CD8-positive, alpha-beta memory T cell (primary cell): ENCODE results near the gene RBM20. TPM values are rescaled to one million over a fixed set of nuclear protein-coding genes. Genes with fewer than 3 reads are reported as not detected.
"Not testable (repeated sequence)": the region's sequence is repeated elsewhere in the genome, so short reads cannot be mapped to it uniquely, and the experiment has no call there.

ENCODE experiments used
- CTCF ChIA-PET: fragments of 350-600 bp; sonication (Branson Sonifier 250); formaldehyde crosslinking; loops from one replicate; lab custom pipeline; 2021; ENCODE audit warnings: antibody characterized with exemption; lab: Charles Lee
- POLR2A ChIA-PET: fragments of 350-600 bp; sonication (Branson Sonifier 250); formaldehyde crosslinking; loops from one replicate; lab custom pipeline; 2021; ENCODE audit warnings: antibody characterized with exemption; lab: Charles Lee
- DNase-seq, 5 donors: peaks; one replicate each; pipeline versions ENCODE4 v3.0.0 to v3.0.0-alpha.2; 2020 to 2022; ENCODE audit warnings: mixed read lengths in 1 of 5
- H3K27ac ChIP-seq: one replicate; pipeline ENCODE4 v1.7.0; 2013; ENCODE audit warnings: low read depth, mild to moderate bottlenecking, low read length, moderate library complexity
- H3K27me3 ChIP-seq: 2 replicates; pipeline ENCODE4 v1.7.0; 2013; ENCODE audit warnings: low read length, mild to moderate bottlenecking; ENCODE audit not compliant: insufficient read depth, poor library complexity, severe bottlenecking
- H3K36me3 ChIP-seq: 2 replicates; pipeline ENCODE4 v1.7.0; 2013; ENCODE audit warnings: mild to moderate bottlenecking, low read length, moderate library complexity; ENCODE audit not compliant: insufficient read depth
- H3K4me1 ChIP-seq: 2 replicates; pipeline ENCODE4 v1.7.0; 2013; ENCODE audit warnings: mild to moderate bottlenecking, low read length, moderate library complexity; ENCODE audit not compliant: insufficient read depth
- H3K4me3 ChIP-seq: 2 replicates; pipeline ENCODE4 v1.7.0; 2013; ENCODE audit warnings: mild to moderate bottlenecking, low read length
- H3K9me3 ChIP-seq: 2 replicates; pipeline ENCODE4 v1.7.0; 2013; ENCODE audit warnings: mild to moderate bottlenecking, low read length
- H3K27ac Mint-ChIP-seq, 8 donors: one replicate each; pipeline ENCODE4 v1.8.0; 2020 to 2021; ENCODE audit warnings: mixed read lengths in 8 of 8, mild to moderate bottlenecking in 6 of 8, inconsistent platforms in 3 of 8, moderate library complexity in 3 of 8
- H3K27me3 Mint-ChIP-seq, 2 donors: one replicate each; pipeline ENCODE4 v1.8.0; 2020 to 2021; ENCODE audit warnings: mixed read lengths in 2 of 2, mild to moderate bottlenecking in 1 of 2, moderate library complexity in 1 of 2
- H3K36me3 Mint-ChIP-seq, 3 donors: one replicate each; pipeline ENCODE4 v1.8.0; 2020 to 2021; ENCODE audit warnings: mixed read lengths in 3 of 3, inconsistent platforms in 1 of 3, mild to moderate bottlenecking in 1 of 3
- H3K4me1 Mint-ChIP-seq, 3 donors: one replicate each; pipeline ENCODE4 v1.8.0; 2020 to 2021; ENCODE audit warnings: mixed read lengths in 3 of 3, inconsistent platforms in 1 of 3, mild to moderate bottlenecking in 1 of 3
- H3K4me3 Mint-ChIP-seq, 7 donors: one replicate each; pipeline ENCODE4 v1.8.0; 2020 to 2021; ENCODE audit warnings: mixed read lengths in 7 of 7, mild to moderate bottlenecking in 6 of 7, moderate library complexity in 4 of 7, inconsistent platforms in 2 of 7
- H3K9me3 Mint-ChIP-seq, 5 donors: one replicate each; pipeline ENCODE4 v1.8.0; 2020 to 2022; ENCODE audit warnings: mixed read lengths in 5 of 5, mild to moderate bottlenecking in 3 of 5, moderate library complexity in 2 of 5, inconsistent platforms in 1 of 5
- polyA plus RNA-seq: library from polyadenylated mRNA; unstranded; fragments of 300-500 nt; fragmentation: Illumina TruSeq; gene quantifications from one replicate; pipeline ENCODE4 v1.2.3, GENCODE V29; 2021
- total RNA-seq, 2 experiments: library from RNA; stranded (reverse); gene quantifications; one replicate each; pipeline ENCODE4 v1.2.3, GENCODE V29; 2021

The RBM20 gene
- total and polyA plus RNA-seq, 3 experiments from 2014 or later: 0.07 to 0.09 TPM; not detected in 1

DNA sequence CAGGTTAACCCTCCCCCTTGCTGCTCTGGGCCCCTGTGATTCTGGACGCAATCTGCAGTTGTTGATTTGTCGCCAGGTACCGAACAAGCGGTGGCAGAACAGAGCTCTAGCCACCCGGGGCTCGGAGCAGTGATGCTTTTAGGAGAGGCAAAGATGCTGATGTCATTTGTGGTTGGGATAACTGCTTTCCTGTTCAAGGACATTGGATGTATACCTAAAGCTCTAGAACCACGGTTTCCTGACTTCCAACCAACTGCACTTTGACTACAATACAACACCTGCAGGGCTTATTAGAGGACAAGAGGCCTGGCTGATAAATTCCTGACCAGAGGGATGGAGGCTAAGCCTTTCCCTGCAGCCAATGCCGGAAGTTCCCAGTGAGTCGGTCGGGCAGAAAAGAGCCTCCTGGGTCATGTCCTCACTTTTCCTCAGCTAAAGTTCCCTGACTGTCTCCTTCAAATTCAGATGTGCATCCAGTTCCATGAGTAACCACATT is 6.5 kb upstream of the RBM20 start:
- peaks cover 10% of the 10 kb centered on the region for H3K4me1 ChIP-seq
- H3K9me3 ChIP-seq: no peaks in the 10 kb centered on the region
- no peaks in the 10 kb centered on the region for H3K9me3 Mint-ChIP-seq
- POLR2A ChIA-PET: no interaction called here
- peaks cover 11 to 23% (median 19%) of the 10 kb centered on the region in 3 donors for H3K4me1 Mint-ChIP-seq
- H3K27ac ChIP-seq: no peak overlapping the region
- DNase-seq: no peak
- no peaks in the 10 kb centered on the region for H3K36me3 ChIP-seq
- no peaks in the 10 kb centered on the region for H3K36me3 Mint-ChIP-seq
- H3K27me3 Mint-ChIP-seq: peaks cover 10 to 47% of the 10 kb centered on the region in 2 donors
- H3K4me3 Mint-ChIP-seq: no peak overlapping the region
- CTCF ChIA-PET: interaction anchor here (1.5 to 1.9 kb wide), 2 partner anchors 18 to 23 kb away, joined by 3 to 6 read pairs; no protein-coding TSS in a partner anchor
- no peak overlapping the region for H3K4me3 ChIP-seq
- no peak overlapping the region for H3K27ac Mint-ChIP-seq
- peaks cover 4% of the 10 kb centered on the region for H3K27me3 ChIP-seq

DNA sequence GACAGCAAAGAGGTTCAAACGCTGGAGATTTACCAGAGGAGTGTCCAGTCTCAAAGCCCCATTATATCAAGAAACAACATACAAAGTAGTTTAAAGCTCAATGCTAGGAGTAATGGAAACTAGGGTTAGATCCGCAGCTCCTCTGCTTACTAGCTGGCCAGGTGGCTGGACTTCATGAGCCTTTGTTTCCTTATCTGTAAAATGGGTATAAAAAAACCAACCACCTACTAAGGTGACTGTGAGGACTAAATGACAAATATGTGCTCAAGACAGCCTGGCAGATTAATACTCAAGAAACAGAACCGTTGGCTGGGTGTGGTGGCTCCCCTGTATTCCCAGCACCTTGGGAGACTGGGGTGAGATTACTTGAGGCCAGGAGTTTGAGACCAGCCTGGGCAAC is 5.8 kb upstream of the RBM20 start:
- Histone ChIP-seq H3K9me3 (no peaks in the 10 kb centered on the region), H3K27ac (no peak overlapping the region), H3K4me3 (no peak overlapping the region), H3K36me3 (no peaks in the 10 kb centered on the region), H3K27me3 (peaks cover 11% of the 10 kb centered on the region), H3K4me1 (peaks cover 18% of the 10 kb centered on the region)
- Mint-ChIP-seq H3K4me1 (peaks cover 16 to 29% (median 26%) of the 10 kb centered on the region in 3 donors), H3K4me3 (no peak overlapping the region), H3K9me3 (no peaks in the 10 kb centered on the region), H3K36me3 (no peaks in the 10 kb centered on the region), H3K27ac (no peak overlapping the region), H3K27me3 (peaks cover 15 to 54% of the 10 kb centered on the region in 2 donors)
- DNase-seq: no peak
- POLR2A ChIA-PET: no interaction called here
- CTCF ChIA-PET: interaction anchor here (1.5 kb wide), 1 partner anchor 24 kb away, joined by 3 read pairs; no protein-coding TSS in a partner anchor

DNA sequence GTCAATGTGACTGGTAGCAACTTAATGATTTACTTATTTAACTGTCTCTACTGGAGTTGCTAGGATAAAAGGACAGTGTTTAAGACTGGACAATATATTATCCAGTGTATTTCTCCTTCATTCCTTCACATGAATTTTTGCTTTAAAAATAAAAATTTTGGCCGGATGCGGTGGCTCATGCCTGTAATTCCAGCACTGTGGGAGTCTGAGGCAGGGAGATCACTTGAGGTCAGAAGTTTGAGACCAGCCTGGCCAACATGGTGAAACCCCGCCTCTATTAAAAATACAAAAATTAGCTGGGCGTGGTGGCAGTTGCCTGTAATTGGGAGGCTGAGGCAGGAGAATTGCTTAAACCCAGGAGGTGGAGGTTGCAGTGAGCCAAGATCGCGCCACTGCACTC is 5.1 kb upstream of the RBM20 start:
- H3K9me3 Mint-ChIP-seq, DNase-seq, H3K9me3 ChIP-seq, H3K27ac Mint-ChIP-seq, H3K36me3 Mint-ChIP-seq, H3K4me3 Mint-ChIP-seq, H3K36me3 ChIP-seq, H3K4me3 ChIP-seq, H3K27ac ChIP-seq, POLR2A ChIA-PET: not testable (repeated sequence)
- Histone ChIP-seq H3K27me3 (peaks cover 16% of the 10 kb centered on the region), H3K4me1 (peaks cover 21% of the 10 kb centered on the region)
- CTCF ChIA-PET: interaction anchor here (1.5 kb wide), 1 partner anchor 25 kb away, joined by 3 read pairs; no protein-coding TSS in a partner anchor
- Mint-ChIP-seq H3K27me3 (peaks cover 19 to 57% of the 10 kb centered on the region in 2 donors), H3K4me1 (peaks cover 17 to 32% (median 29%) of the 10 kb centered on the region in 3 donors)

DNA sequence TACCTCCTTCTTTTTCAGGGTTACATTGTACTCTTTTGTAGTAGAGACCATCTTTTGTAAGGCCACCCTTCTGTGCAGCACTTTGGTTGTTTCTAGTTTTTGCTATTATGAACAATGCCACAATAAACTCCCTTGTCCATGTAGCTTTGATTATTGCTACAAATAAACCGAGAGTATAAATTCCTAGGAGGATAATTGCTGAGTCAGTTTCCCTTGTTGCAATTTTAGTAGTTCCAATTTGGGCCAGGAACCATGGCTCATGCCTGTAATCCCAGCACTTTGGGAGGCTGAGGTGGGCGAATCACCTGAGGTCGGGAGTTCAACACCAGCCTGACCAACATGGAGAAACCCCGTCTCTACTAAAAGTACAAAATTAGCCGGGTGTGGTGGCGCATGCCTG is 4.3 kb upstream of the RBM20 start:
- H3K9me3 Mint-ChIP-seq, H3K27ac ChIP-seq, H3K4me3 Mint-ChIP-seq, H3K36me3 Mint-ChIP-seq, H3K9me3 ChIP-seq, H3K4me3 ChIP-seq, POLR2A ChIA-PET, H3K36me3 ChIP-seq, CTCF ChIA-PET, DNase-seq, H3K27ac Mint-ChIP-seq: not testable (repeated sequence)
- Mint-ChIP-seq H3K4me1 (peaks cover 19 to 35% (median 33%) of the 10 kb centered on the region in 3 donors), H3K27me3 (peaks cover 22 to 59% of the 10 kb centered on the region in 2 donors)
- H3K4me1 ChIP-seq: peaks cover 25% of the 10 kb centered on the region
- H3K27me3 ChIP-seq: peaks cover 16% of the 10 kb centered on the region

DNA sequence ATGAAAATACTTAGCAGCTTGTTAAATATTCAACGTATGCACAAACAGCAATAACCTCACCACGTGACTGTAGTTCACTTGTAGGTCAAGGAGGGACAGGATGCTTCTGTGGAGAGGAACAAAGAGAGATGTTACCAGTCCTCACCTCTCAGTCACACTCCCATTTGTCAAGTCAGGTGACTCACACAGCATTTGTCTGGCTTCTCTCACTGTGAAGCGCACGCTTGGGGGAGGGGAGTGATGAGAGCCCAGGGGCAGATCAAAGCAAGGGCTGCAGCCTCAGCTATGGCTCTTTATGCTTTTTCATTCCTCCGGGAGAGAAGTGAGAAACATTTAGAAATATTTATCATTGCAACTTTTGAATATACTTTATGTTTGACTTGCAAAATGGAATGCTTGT is 2.9 kb upstream of the RBM20 start:
- Mint-ChIP-seq H3K4me3 (peak overlapping the region in 6 of 7 donors; percentile 13 to 59 (median 44)), H3K36me3 (no peaks in the 10 kb centered on the region), H3K4me1 (peaks cover 20 to 42% (median 38%) of the 10 kb centered on the region in 3 donors), H3K27ac (peak overlapping the region in 1 of 8 donors; percentile 25), H3K9me3 (no peaks in the 10 kb centered on the region), H3K27me3 (peaks cover 32 to 62% of the 10 kb centered on the region in 2 donors)
- H3K4me3 ChIP-seq: no peak overlapping the region
- H3K36me3 ChIP-seq: no peaks in the 10 kb centered on the region
- H3K4me1 ChIP-seq: peaks cover 25% of the 10 kb centered on the region
- ChIA-PET POLR2A (no interaction called here), CTCF (interaction anchor here (1.0 kb wide), 2 partner anchors 10 to 25 kb away, joined by 3 to 4 read pairs; no protein-coding TSS in a partner anchor)
- no peaks in the 10 kb centered on the region for H3K9me3 ChIP-seq
- no peak overlapping the region for H3K27ac ChIP-seq
- peaks cover 17% of the 10 kb centered on the region for H3K27me3 ChIP-seq
- peak in 2 of 5 donors; percentile 16 to 57 for DNase-seq

DNA sequence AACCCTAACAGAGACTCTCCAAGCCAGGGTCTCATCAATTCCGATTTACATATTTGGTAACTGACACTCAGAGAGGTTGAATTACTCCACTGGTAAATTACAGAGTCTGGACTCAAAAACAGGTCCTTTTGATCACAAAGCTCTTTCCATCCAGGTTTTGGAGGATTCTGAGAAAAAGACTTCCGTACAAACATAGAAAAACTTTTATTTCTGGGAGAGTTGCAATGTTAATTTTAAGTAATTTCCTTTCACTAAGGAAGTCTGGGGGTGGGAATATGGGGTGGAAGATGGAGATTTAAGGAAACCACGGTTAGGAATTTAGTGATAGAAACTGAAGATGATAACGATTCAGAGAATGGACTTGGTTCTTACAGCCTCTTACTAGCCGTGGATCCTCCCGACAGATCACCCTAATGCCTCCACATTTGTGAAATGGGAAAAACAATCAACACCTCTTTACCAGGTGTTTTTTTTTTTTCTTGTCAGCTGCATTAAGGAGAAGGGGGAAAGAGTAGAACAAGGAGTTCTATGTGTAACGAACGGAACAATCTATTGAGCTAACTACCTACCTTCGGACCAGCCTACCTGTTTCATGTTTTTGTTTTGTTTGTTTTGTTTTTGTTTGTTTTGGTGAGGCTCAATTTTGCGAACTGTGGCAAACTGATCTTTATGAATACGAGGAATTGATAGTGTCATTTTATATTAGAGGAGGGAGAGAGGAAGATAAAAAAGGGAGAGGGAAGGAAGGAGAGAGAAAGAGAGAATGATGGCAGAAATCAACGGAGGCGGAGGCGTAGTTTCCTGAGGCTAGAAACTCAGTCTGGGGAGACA is 1.7 kb upstream of the RBM20 start:
- H3K9me3 ChIP-seq: no peaks in the 10 kb centered on the region
- H3K4me3 Mint-ChIP-seq: peak overlapping the region; percentile 37 to 83 (median 73)
- peaks cover 22% of the 10 kb centered on the region for H3K27me3 ChIP-seq
- no peak overlapping the region for H3K4me3 ChIP-seq
- H3K9me3 Mint-ChIP-seq: no peaks in the 10 kb centered on the region
- H3K36me3 Mint-ChIP-seq: no peaks in the 10 kb centered on the region
- no peak overlapping the region for H3K27ac ChIP-seq
- peak overlapping the region in 1 of 8 donors; percentile 8 for H3K27ac Mint-ChIP-seq
- peaks cover 25% of the 10 kb centered on the region for H3K4me1 ChIP-seq
- H3K36me3 ChIP-seq: no peaks in the 10 kb centered on the region
- no peak for DNase-seq
- CTCF ChIA-PET: no interaction called here
- H3K27me3 Mint-ChIP-seq: peaks cover 36 to 64% of the 10 kb centered on the region in 2 donors
- POLR2A ChIA-PET: no interaction called here
- H3K4me1 Mint-ChIP-seq: peaks cover 20 to 42% (median 38%) of the 10 kb centered on the region in 3 donors

DNA sequence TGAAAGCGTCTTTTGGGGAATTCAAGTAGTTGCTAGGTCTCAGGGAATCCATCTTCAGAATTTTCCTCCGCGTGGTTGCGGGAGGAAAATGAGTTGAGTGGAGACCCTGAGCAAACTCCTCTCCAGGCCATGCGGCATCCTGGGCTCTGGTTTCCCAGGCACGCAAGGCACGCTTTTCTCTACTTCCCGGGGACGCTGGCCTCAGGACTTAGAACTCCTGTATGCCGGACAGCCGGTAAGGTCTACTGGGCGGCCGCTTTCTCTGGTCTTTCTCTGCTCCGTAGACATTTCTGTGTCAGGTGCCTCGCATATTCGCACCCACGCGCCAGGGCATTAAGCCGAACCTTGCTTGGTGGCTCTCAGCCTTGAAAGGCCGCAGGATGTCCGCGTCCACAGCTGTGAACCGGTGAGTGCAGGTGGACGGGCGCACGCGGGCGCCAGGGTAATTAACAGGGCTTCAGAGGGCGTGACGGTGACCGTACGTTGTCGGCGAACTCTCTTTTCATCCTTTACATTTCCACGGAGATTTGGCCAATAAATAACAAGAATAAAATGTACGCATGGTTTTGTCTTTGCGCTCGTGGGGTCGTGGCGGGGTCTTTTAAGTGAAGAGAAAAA is 992 bp upstream of the RBM20 start:
- no peaks in the 10 kb centered on the region for H3K9me3 ChIP-seq
- DNase-seq: no peak
- Mint-ChIP-seq H3K27ac (no peak overlapping the region), H3K4me1 (peaks cover 20 to 42% (median 38%) of the 10 kb centered on the region in 3 donors), H3K36me3 (no peaks in the 10 kb centered on the region), H3K9me3 (no peaks in the 10 kb centered on the region), H3K4me3 (peak overlapping the region; percentile 76 to 89 (median 81)), H3K27me3 (peaks cover 38 to 65% of the 10 kb centered on the region in 2 donors)
- peaks cover 23% of the 10 kb centered on the region for H3K27me3 ChIP-seq
- peak overlapping the region; percentile 44 for H3K4me3 ChIP-seq
- H3K27ac ChIP-seq: no peak overlapping the region
- H3K4me1 ChIP-seq: peaks cover 25% of the 10 kb centered on the region
- POLR2A ChIA-PET: no interaction called here
- CTCF ChIA-PET: no interaction called here
- no peaks in the 10 kb centered on the region for H3K36me3 ChIP-seq
